GM19193 (cell line): ENCODE data around the gene DYRK1B.
A peak's percentile ranks its signal among the peaks of the same experiment; 100 is the strongest.

ENCODE experiments used
- POLR2A ChIP-seq: IDR thresholded peaks from 4 replicates; pipeline ENCODE4 v1.6.1; 2011; ENCODE audit not compliant: insufficient read depth, insufficient read length; ENCODE audit errors: extremely low read depth

Gene DYRK1B

GRCh38 chr19:39846678-39847486, 12.9 kb upstream of the DYRK1B start:
- no peak for TF ChIP-seq POLR2A

DNA sequence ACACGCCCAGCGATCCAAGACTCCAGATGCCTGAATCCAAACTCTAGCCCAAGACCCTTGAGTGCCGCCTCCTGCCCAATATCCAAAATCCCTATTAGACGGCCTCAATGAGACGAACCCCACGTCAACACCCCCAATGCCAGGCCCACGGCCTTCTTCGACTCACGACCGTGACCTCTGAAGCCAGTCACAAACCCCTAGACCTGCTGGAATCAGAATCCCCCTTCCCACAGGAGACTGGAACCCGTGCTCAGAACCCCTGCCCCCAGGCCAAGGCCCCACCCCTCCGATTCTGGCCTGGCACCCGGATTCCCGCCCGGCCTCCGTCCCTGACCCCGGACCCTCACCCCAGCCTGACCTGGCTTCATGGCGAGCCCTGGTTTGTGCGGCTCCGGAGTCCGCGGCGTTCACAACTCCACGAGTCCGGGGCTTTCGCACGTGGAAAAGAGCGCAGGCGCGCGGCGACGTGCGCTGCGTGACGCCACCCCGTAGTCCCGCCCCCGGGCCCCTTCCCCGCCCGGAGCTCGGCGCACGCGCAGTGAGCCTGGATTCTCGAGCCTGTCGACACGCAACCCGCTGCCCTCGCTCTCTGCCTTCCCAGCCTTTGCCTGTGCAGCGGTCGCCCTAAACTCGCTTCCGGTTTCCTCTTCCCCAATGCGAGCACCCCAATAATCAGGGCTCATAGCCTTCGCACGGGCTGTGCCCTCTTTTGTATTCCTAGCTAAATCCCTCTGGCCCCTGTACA, 12.1 kb upstream of the DYRK1B start, which contains the start of gene FBL:
Gene FBL (minus strand): TSS at position 447 of the 745 bp plus-strand sequence. CDS start 79 bp downstream, at position 368.
- peak; percentile 91 for TF ChIP-seq POLR2A

- TF ChIP-seq POLR2A, result no peak
Observed at GRCh38 chr19:39845584-39845932, 11.6 kb upstream of the DYRK1B start.

GRCh38 chr19:39845172-39845571, 11.2 kb upstream of the DYRK1B start:
- TF ChIP-seq POLR2A, result no peak

DNA sequence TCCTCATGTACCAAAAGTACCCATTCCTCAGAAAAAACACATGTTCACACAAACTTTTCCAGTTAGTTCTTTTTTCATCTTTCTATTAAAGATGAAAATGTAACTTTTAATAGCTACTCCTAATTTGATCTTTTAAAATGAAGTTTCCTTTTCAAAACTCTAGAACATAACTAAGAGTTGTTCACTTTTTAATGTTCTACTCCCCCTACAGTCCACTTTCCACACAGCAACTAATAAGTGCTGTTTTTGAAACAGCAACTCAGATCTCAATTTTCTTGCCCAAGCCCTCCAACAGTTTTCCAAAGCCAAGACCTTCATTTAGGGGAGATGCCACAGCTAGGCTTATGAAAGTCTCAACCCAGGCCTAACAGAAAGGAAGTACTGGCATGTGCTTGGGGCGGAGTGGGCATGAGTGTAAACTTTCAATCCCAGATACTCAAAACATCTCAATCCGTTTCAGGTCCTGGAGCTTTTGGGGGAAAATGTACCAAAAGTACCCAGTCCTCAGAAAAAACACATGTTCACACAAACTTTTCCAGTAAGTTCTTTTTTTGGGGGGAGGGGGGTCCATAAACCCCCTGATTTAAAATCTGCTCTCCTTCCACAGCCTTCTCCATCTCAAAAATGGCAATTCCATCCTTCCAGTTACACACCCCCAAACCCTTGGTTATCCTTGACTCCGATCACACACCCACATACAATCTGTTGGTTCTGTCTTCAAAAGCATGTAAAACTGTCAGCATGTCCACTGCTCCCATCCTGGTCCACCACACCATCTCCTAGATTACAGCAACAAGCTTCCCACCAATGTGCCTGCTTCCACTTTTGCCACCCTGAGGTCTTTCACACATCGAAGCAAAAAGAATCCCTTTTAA, 10.2 kb upstream of the DYRK1B start:
- no peak for TF ChIP-seq POLR2A

DNA sequence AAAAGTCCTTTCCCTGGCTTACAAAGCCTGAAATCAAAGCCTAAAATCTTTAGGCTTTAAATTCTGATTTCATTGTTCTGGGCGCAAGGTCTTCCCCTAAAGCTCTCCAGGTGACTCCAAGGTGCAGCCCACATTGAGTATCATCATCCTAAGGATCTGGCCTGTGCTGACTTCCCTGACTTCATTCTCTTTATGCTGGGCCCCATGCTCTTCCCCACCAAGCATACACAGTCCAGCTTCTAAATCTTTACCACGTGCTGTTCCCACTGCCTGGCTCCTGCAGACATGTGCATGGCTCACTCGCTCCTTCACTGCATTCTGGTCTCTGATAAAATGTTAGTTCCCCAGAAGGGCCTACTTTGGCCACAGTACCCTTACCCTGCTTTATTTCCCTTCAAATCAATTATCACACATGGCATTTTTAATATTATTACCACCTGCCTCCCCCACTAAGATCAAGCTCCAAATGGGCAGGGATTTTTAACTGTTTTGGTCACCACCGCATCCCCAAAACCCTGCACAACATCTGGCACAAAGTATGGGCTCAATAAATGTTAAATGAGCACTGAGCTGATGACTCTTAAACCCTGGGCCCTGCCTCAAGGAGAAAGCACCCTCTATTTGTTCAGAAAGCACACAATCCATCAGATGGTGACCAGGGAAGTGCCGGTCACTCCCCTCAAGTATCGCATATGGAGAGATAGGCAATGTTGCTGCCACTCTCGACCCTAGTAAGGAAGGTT, 8.9 kb upstream of the DYRK1B start:
- TF ChIP-seq POLR2A, result no peak

DNA sequence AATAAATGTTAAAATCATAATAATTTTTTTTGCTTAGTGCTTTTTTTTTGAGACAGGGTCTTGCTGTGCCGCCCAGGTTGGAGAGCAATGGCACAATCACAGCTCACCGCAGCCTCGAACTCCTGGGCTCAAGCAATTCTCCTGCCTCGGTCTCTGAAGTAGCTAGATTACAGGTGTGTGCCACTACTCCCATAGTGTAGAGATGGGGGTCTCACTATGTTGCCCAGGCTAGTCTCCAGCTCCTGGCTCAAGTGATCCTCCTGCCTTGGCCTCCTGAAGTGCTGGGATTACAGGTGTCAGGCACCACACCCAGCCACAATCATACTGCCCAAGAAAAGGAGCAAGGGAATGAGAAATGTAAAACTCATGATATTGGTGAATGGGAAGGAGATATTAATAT, 7.1 kb upstream of the DYRK1B start:
- TF ChIP-seq POLR2A, result no peak

DNA sequence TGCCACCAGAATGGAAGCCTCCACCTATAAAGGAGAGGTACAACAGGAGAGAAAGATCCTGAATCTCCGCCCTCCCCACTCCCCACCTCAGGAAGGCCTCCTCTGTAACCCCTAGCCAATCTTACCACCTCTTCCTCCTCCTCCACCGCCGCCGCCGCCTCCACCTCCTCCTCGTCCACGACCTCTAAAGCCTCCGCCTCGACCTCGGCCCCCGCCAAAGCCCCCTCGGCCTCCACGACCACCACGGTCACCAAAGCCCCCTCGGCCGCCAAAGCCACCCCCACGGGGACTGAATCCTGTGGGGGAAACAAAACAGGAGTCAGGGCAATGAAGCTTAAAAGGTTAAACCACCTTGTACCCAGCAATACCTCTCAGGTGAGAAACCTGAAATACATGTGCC, 6.5 kb upstream of the DYRK1B start:
- TF ChIP-seq POLR2A, result no peak

DNA sequence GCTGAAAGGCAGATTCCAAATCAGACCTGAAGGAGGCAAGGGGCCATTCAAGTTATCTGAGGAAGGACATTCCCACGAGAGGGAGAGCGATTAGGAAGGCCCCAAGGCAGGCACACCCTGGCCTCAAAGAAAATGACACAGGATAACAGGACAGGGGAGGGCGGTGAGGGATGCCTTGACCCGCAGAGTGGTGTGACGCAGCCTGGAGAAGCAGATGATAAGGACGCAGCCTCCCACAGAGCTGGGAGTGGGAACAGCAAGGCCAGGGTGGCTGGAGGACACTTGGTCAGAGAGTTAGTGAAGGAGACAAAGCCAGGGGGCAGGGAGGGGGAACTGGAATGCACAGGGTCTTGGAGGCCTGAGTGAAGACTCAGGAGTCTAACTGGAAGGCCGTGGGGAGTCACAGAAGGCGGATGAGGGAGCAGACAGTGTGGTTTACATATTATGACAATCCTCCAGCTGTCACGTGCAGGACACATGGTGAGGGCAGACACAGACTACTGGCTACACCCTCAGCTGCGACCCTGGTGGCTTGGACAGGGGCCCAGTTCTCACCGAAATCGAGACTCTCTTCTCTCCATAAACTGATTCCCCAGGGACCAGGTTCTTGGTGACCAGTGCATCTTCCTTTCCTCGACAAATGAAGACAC, 5.8 kb upstream of the DYRK1B start:
- TF ChIP-seq POLR2A, result no peak

- no peak for TF ChIP-seq POLR2A
Observed at GRCh38 chr19:39838569-39838968, 4.6 kb upstream of the DYRK1B start.

GRCh38 chr19:39837978-39838377, 4.0 kb upstream of the DYRK1B start:
- no peak for TF ChIP-seq POLR2A

GRCh38 chr19:39834287-39834841, 402 bp upstream of the DYRK1B start:
- no peak for TF ChIP-seq POLR2A

DNA sequence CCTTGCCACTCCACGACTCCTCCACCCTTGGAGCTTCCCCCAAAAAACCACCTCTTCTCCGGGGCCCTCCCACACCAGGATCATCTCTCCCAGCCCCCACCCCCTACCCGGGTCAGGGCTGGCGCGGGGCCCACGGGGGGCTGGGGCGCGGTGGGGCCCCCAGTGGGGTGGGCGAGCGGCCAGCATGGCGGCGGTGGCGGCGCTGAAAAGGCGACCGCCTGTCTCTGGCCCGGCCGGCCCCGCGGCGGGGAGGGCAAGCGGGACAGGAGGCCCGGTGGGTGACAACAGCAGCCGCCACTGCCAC, 850 bp downstream of the DYRK1B start:
- TF ChIP-seq POLR2A, result no peak
